ENCODE data around the gene ENAH. TPM values are rescaled to one million over a fixed set of nuclear protein-coding genes. Genes with fewer than 3 reads are reported as not detected.
"Not testable (repeated sequence)": the region's sequence is repeated elsewhere in the genome, so short reads cannot be mapped to it uniquely, and the experiment has no call there.

Gene ENAH
- total RNA-seq, 1 experiment from 2014 or later: 246 TPM

- DNase-seq: peak; percentile 90 to 92
- Histone ChIP-seq H3K27me3 (no peaks in the 10 kb centered on the region), H3K9me3 (replicated peaks) (no peaks in the 10 kb centered on the region), H3K4me1 (peaks cover 21% of the 10 kb centered on the region), H3K27ac (no peak overlapping the region), H3K4me3 (peak overlapping the region; percentile 19), H3K36me3 (no peaks in the 10 kb centered on the region)
Observed at GRCh38 chr1:225474986-225475820, 177.7 kb downstream of the ENAH start.

- Histone ChIP-seq H3K9me3 (replicated peaks) (no peaks in the 10 kb centered on the region), H3K36me3 (no peaks in the 10 kb centered on the region), H3K27me3 (no peaks in the 10 kb centered on the region), H3K27ac (no peak overlapping the region), H3K4me1 (peaks cover 28% of the 10 kb centered on the region), H3K4me3 (no peak overlapping the region)
- no peak for DNase-seq
Observed at GRCh38 chr1:225474439-225474985, 178.4 kb downstream of the ENAH start.

GRCh38 chr1:225473676-225474438 lies 179.1 kb downstream of the ENAH start:
- not testable (repeated sequence) for H3K4me3 ChIP-seq; H3K36me3 ChIP-seq; DNase-seq; H3K27ac ChIP-seq; H3K27me3 ChIP-seq; H3K9me3 ChIP-seq (replicated peaks)
- H3K4me1 ChIP-seq: peaks cover 34% of the 10 kb centered on the region

GRCh38 chr1:225473266-225473665 lies 179.7 kb downstream of the ENAH start:
- not testable (repeated sequence) for H3K9me3 ChIP-seq (replicated peaks); H3K27me3 ChIP-seq; H3K4me3 ChIP-seq; H3K36me3 ChIP-seq; H3K27ac ChIP-seq; DNase-seq
- H3K4me1 ChIP-seq: peaks cover 35% of the 10 kb centered on the region

GRCh38 chr1:225471453-225472301 lies 181.2 kb downstream of the ENAH start:
- Histone ChIP-seq H3K36me3 (no peaks in the 10 kb centered on the region), H3K4me1 (peaks cover 28% of the 10 kb centered on the region), H3K9me3 (replicated peaks) (no peaks in the 10 kb centered on the region), H3K27ac (no peak overlapping the region), H3K4me3 (no peak overlapping the region), H3K27me3 (no peaks in the 10 kb centered on the region)
- peak in 1 of 2 experiments; percentile 2 for DNase-seq

GRCh38 chr1:225471109-225471452 lies 181.8 kb downstream of the ENAH start:
- peak in 1 of 2 experiments; percentile 3 for DNase-seq
- Histone ChIP-seq H3K4me1 (peaks cover 28% of the 10 kb centered on the region), H3K4me3 (no peak overlapping the region), H3K36me3 (no peaks in the 10 kb centered on the region), H3K9me3 (replicated peaks) (no peaks in the 10 kb centered on the region), H3K27ac (no peak overlapping the region), H3K27me3 (no peaks in the 10 kb centered on the region)

- Histone ChIP-seq H3K4me1 (peaks cover 32% of the 10 kb centered on the region), H3K27me3 (no peaks in the 10 kb centered on the region), H3K27ac (no peak overlapping the region), H3K4me3 (no peak overlapping the region), H3K36me3 (no peaks in the 10 kb centered on the region), H3K9me3 (replicated peaks) (no peaks in the 10 kb centered on the region)
- DNase-seq: peak in 1 of 2 experiments; percentile 61
Observed at GRCh38 chr1:225470211-225471108, 182.5 kb downstream of the ENAH start.

GRCh38 chr1:225469051-225469450 lies 183.9 kb downstream of the ENAH start:
- no peak overlapping the region for H3K4me3 ChIP-seq
- DNase-seq: peak in 1 of 2 experiments; percentile 56
- no peak overlapping the region for H3K27ac ChIP-seq
- H3K9me3 ChIP-seq (replicated peaks): no peaks in the 10 kb centered on the region
- no peaks in the 10 kb centered on the region for H3K27me3 ChIP-seq
- H3K36me3 ChIP-seq: no peaks in the 10 kb centered on the region
- peaks cover 31% of the 10 kb centered on the region for H3K4me1 ChIP-seq

GRCh38 chr1:225468270-225469020 lies 184.5 kb downstream of the ENAH start:
- Histone ChIP-seq H3K9me3 (replicated peaks) (no peaks in the 10 kb centered on the region), H3K4me3 (no peak overlapping the region), H3K27me3 (no peaks in the 10 kb centered on the region), H3K4me1 (peaks cover 37% of the 10 kb centered on the region), H3K36me3 (no peaks in the 10 kb centered on the region), H3K27ac (no peak overlapping the region)
- no peak for DNase-seq

- Histone ChIP-seq H3K9me3 (replicated peaks) (no peaks in the 10 kb centered on the region), H3K36me3 (no peaks in the 10 kb centered on the region), H3K4me3 (no peak overlapping the region), H3K27me3 (no peaks in the 10 kb centered on the region), H3K27ac (no peak overlapping the region), H3K4me1 (peaks cover 48% of the 10 kb centered on the region)
- DNase-seq: no peak
Observed at GRCh38 chr1:225467193-225468020, 185.5 kb downstream of the ENAH start.

- no peak for DNase-seq
- no peak overlapping the region for H3K27ac ChIP-seq
- H3K27me3 ChIP-seq: no peaks in the 10 kb centered on the region
- no peaks in the 10 kb centered on the region for H3K36me3 ChIP-seq
- peaks cover 53% of the 10 kb centered on the region for H3K4me1 ChIP-seq
- H3K4me3 ChIP-seq: no peak overlapping the region
- H3K9me3 ChIP-seq (replicated peaks): no peaks in the 10 kb centered on the region
Observed at GRCh38 chr1:225466848-225467192, 186.1 kb downstream of the ENAH start.

- no peak for DNase-seq
- H3K36me3 ChIP-seq: no peaks in the 10 kb centered on the region
- no peaks in the 10 kb centered on the region for H3K9me3 ChIP-seq (replicated peaks)
- H3K27me3 ChIP-seq: no peaks in the 10 kb centered on the region
- no peak overlapping the region for H3K4me3 ChIP-seq
- no peak overlapping the region for H3K27ac ChIP-seq
- peaks cover 60% of the 10 kb centered on the region for H3K4me1 ChIP-seq
Observed at GRCh38 chr1:225465793-225466517, 187.0 kb downstream of the ENAH start.

Data from SJCRH30 (cell line).